Glutamatergic neuron (in vitro differentiated cells): ENCODE measurements around the gene CAPN7. TPM values are rescaled to one million over a fixed set of nuclear protein-coding genes. Genes with fewer than 3 reads are reported as not detected.

Experiments used
- DNase-seq: peaks from one replicate; pipeline ENCODE4 v3.0.0; 2022
- H3K27ac Mint-ChIP-seq: one replicate; pipeline ENCODE4 v1.8.0; 2020; ENCODE audit warnings: mild to moderate bottlenecking, mixed read lengths, inconsistent platforms; ENCODE audit not compliant: unreplicated experiment
- H3K27me3 Mint-ChIP-seq: one replicate; pipeline ENCODE4 v1.8.0; 2020; ENCODE audit warnings: mild to moderate bottlenecking, moderate library complexity, mixed read lengths, inconsistent platforms; ENCODE audit not compliant: unreplicated experiment
- H3K36me3 Mint-ChIP-seq: one replicate; pipeline ENCODE4 v1.8.0; 2020; ENCODE audit warnings: mild to moderate bottlenecking, mixed read lengths, inconsistent platforms; ENCODE audit not compliant: unreplicated experiment
- H3K4me1 Mint-ChIP-seq: one replicate; pipeline ENCODE4 v1.8.0; 2020; ENCODE audit warnings: mild to moderate bottlenecking, low read depth, mixed read lengths, inconsistent platforms; ENCODE audit not compliant: unreplicated experiment
- H3K4me3 Mint-ChIP-seq: one replicate; pipeline ENCODE4 v1.8.0; 2020; ENCODE audit warnings: mild to moderate bottlenecking, mixed read lengths, inconsistent platforms; ENCODE audit not compliant: unreplicated experiment
- H3K9me3 Mint-ChIP-seq: one replicate; pipeline ENCODE4 v1.8.0; 2020; ENCODE audit warnings: mild to moderate bottlenecking, moderate library complexity, mixed read lengths, inconsistent platforms; ENCODE audit not compliant: unreplicated experiment
- total RNA-seq: library from RNA; stranded (reverse); fragmentation: NEBNext Ultra II Directional; extraction: Animal tissue kit (Norgen Biotek cat#: 25700); gene quantifications from one replicate; pipeline ENCODE4 v1.2.1, GENCODE V29; 2021; ENCODE audit not compliant: unreplicated experiment
- TF ChIP-seq, protein P1 (sequence below): fragments of 200-600 bp; sonication (generic); IDR thresholded peaks from one replicate; pipeline ENCODE4 v1.5.0; 2021; ENCODE audit not compliant: partially characterized antibody, unreplicated experiment

The CAPN7 gene
- total RNA-seq, 1 donor from 2014 or later = 30.2 TPM

DNA sequence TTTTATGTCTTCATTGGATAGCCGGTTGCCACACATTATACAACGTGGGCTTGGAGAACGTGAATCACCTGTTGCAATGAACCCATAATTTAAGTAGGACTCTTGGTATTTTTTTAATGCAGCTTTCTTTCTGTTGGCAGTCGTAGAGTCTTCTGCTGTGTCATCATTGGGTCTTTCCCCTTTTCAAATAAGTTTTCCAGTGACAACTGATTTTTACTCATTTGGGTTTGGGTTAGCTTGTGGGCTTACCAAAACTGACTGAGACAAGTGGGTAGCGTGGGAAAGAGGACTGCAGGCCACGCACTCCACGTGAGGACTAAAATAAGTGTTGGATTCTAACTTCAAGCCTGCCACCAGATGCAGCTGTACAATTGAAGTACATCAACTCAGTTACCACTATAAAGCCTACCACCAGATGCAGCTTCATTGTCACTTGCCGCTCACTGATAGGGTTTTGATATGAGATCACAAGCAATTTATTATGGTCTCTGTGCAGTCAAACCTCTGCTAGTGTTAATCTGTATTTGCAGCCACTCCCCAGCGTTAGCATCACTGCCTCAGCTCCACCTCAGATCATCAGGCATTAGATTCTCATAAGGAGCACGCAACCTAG lies 6.4 kb upstream of the CAPN7 start:
- Mint-ChIP-seq H3K27ac (no peak overlapping the region), H3K9me3 (no peaks in the 10 kb centered on the region), H3K27me3 (no peaks in the 10 kb centered on the region), H3K36me3 (peaks cover 5% of the 10 kb centered on the region), H3K4me1 (peaks cover 4% of the 10 kb centered on the region), H3K4me3 (no peak overlapping the region)
- no peak for DNase-seq
- TF ChIP-seq, protein P1, sequence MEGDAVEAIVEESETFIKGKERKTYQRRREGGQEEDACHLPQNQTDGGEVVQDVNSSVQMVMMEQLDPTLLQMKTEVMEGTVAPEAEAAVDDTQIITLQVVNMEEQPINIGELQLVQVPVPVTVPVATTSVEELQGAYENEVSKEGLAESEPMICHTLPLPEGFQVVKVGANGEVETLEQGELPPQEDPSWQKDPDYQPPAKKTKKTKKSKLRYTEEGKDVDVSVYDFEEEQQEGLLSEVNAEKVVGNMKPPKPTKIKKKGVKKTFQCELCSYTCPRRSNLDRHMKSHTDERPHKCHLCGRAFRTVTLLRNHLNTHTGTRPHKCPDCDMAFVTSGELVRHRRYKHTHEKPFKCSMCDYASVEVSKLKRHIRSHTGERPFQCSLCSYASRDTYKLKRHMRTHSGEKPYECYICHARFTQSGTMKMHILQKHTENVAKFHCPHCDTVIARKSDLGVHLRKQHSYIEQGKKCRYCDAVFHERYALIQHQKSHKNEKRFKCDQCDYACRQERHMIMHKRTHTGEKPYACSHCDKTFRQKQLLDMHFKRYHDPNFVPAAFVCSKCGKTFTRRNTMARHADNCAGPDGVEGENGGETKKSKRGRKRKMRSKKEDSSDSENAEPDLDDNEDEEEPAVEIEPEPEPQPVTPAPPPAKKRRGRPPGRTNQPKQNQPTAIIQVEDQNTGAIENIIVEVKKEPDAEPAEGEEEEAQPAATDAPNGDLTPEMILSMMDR = no peak

DNA sequence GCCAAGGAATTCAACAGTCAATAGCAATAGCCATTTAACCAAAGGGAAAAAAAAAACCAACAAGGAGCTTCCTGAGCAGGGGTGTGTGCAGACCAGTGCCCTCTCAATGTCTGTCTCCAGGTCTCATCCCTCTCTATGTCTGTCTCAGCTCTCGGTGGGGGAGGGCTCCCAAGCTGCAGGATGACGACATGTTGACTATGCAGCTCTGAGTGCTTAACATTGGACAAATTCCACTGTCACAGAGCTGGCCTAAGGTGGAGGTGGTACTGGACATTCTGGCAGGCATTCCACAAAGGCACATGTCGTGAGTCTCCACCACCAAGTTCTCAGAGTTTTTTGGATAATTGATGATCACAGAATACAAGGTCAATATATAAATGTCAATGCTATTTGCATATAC lies 2.0 kb upstream of the CAPN7 start:
- H3K4me1 Mint-ChIP-seq = peaks cover 4% of the 10 kb centered on the region
- TF ChIP-seq, protein P1 = no peak
- peaks cover 2% of the 10 kb centered on the region for H3K27me3 Mint-ChIP-seq
- H3K27ac Mint-ChIP-seq = no peak overlapping the region
- H3K36me3 Mint-ChIP-seq = peaks cover 5% of the 10 kb centered on the region
- no peak overlapping the region for H3K4me3 Mint-ChIP-seq
- DNase-seq = no peak
- no peaks in the 10 kb centered on the region for H3K9me3 Mint-ChIP-seq

DNA sequence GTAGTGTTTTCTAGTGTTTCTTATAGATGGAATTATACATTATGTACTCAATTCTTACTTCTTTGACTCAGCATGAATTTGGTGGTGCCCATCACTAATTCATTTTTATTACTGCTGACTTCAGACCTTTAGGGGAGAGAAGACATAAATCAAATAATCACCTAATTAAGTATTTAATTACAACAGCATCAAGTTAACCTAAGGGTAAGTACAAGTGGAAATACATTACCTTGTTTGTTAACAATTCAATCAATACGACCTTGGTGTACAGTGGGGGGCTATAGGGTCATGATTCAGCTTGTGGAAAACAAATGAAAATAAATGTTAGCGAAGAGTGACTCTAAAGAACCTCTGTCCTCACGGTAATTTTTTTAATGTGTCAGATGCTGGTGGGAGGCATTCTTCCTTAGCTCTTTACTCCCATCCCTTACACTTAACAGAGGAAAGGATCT lies 538 bp upstream of the CAPN7 start:
- TF ChIP-seq, protein P1 = no peak
- Mint-ChIP-seq H3K27me3 (peaks cover 2% of the 10 kb centered on the region), H3K36me3 (no peaks in the 10 kb centered on the region), H3K27ac (peak overlapping the region; percentile 93), H3K4me1 (peaks cover 4% of the 10 kb centered on the region), H3K4me3 (peak overlapping the region; percentile 90), H3K9me3 (no peaks in the 10 kb centered on the region)
- DNase-seq = no peak

DNA sequence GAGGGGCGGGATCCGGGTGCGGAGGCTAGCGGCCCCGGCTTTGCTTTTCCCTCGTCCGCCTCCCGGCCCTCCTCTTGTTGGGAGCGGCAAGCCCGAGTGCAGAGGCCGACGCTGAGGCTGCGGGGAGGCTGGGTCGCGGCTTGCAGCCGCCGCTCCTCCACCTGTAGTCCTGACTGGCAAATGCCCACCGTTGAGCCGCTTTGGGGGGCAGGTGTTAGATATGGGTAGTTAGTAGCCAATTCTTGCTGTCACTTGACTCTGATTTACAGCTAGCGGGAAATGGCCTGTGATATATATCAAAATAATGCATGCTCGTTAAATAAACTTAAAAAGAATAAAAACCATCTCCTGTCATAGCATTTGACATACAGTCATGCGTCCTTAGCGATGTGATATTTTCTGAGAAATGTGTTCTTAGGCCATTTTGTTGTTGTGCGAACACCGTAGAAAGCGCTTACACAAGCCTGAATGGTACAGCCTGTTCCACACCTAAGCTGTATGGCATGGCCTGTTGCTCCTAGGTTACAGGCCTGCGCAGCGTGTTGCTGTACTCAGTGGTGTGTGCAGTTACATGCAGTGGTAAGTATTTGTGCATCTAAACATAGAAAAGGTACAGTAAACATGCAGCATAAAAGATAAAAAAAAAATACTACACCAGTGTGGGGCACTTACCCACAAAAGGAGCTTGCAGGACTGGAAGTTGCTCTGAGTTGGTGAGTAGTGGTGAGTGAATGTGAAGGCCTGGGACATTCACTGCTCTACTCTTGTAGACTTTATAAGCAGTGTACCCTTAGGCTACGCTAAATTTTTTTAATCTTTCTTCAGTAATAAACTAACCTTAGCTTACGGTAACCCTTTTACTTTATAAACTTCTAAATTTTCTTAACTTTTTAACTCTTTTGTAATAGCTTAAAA lies 873 bp downstream of the CAPN7 start:
- Mint-ChIP-seq H3K27ac (peak overlapping the region; percentile 23), H3K9me3 (no peaks in the 10 kb centered on the region), H3K27me3 (peaks cover 2% of the 10 kb centered on the region), H3K4me3 (peak overlapping the region; percentile 92), H3K36me3 (no peaks in the 10 kb centered on the region), H3K4me1 (no peaks in the 10 kb centered on the region)
- TF ChIP-seq, protein P1 = no peak
- DNase-seq = no peak
